Loucy (cell line): Measurements from ENCODE around the gene MGAT4C.

Experiments
- H2AFZ ChIP-seq: fragments of 200-600 bp; sonication (generic); 2 replicates; pipeline ENCODE4 v1.6.0; 2016; ENCODE audit warnings: antibody characterized with exemption, mild to moderate bottlenecking, low read length, moderate library complexity
- H3F3A ChIP-seq: fragments of 200-600 bp; 2 replicates; pipeline ENCODE4 v1.6.0; 2016; ENCODE audit warnings: antibody characterized with exemption, low read depth, mild to moderate bottlenecking
- H3K27me3 ChIP-seq: fragments of 200-600 bp; sonication (generic); 2 replicates; pipeline ENCODE4 v1.6.1; 2014; ENCODE audit warnings: low read length, mild to moderate bottlenecking; ENCODE audit not compliant: insufficient read depth, poor library complexity, severe bottlenecking
- H3K36me3 ChIP-seq: fragments of 200-600 bp; sonication (generic); 2 replicates; pipeline ENCODE4 v1.6.1; 2016; ENCODE audit warnings: low read length; ENCODE audit not compliant: insufficient read depth
- H3K4me1 ChIP-seq: fragments of 200-600 bp; sonication (generic); 2 replicates; pipeline ENCODE4 v1.5.1; 2014; ENCODE audit warnings: low read length, mild to moderate bottlenecking; ENCODE audit not compliant: insufficient read depth, poor library complexity, severe bottlenecking
- H3K4me2 ChIP-seq: fragments of 200-600 bp; sonication (generic); 2 replicates; pipeline ENCODE4 v1.6.0; 2014; ENCODE audit warnings: antibody characterized with exemption, low read length, low read depth, mild to moderate bottlenecking; ENCODE audit not compliant: poor library complexity, severe bottlenecking
- H3K4me3 ChIP-seq: fragments of 200-600 bp; sonication (generic); 2 replicates; pipeline ENCODE4 v1.5.1; 2014; ENCODE audit warnings: low read length, mild to moderate bottlenecking, mixed read lengths; ENCODE audit not compliant: poor library complexity, severe bottlenecking
- H3K79me2 ChIP-seq: fragments of 200-600 bp; sonication (generic); 2 replicates; pipeline ENCODE4 v1.6.1; 2014; ENCODE audit warnings: low read length; ENCODE audit not compliant: insufficient read depth
- H3K9ac ChIP-seq: fragments of 200-600 bp; sonication (generic); 2 replicates; pipeline ENCODE4 v1.6.0; 2014; ENCODE audit warnings: mild to moderate bottlenecking, low read depth, low read length, moderate library complexity; ENCODE audit not compliant: poor library complexity, severe bottlenecking
- H3K9me2 ChIP-seq: fragments of 200-600 bp; sonication (generic); replicated peaks from 2 replicates; pipeline ENCODE4 v1.6.1; 2016; ENCODE audit warnings: low read depth, low read length, mixed read lengths
- H3K9me3 ChIP-seq: fragments of 200-600 bp; sonication (generic); 2 replicates; pipeline ENCODE4 v1.6.1; 2014; ENCODE audit warnings: mild to moderate bottlenecking, antibody characterized with exemption, low read length, low read depth; ENCODE audit not compliant: insufficient read depth
- H4K20me1 ChIP-seq: fragments of 200-600 bp; sonication (generic); 2 replicates; pipeline ENCODE4 v1.6.0; 2014; ENCODE audit warnings: antibody characterized with exemption, low read length, mild to moderate bottlenecking; ENCODE audit not compliant: insufficient read depth, poor library complexity, severe bottlenecking
- CTCF ChIP-seq: fragments of 200-600 bp; sonication (generic); conservative IDR thresholded peaks from 2 replicates; pipeline ENCODE4 v1.5.1; 2014; ENCODE audit warnings: mild to moderate bottlenecking, antibody characterized with exemption, low read length
- EZH2phosphoT487 ChIP-seq: fragments of 200-600 bp; IDR thresholded peaks from 2 replicates; pipeline ENCODE4 v1.6.1; 2018; ENCODE audit warnings: antibody characterized with exemption, mild to moderate bottlenecking, moderate library complexity, borderline replicate concordance

Gene MGAT4C

GRCh38 chr12:86275356-86275755 lies 19.2 kb upstream of the MGAT4C start:
- Histone ChIP-seq H3K27me3 (no peaks in the 10 kb centered on the region), H3F3A (no peaks in the 10 kb centered on the region), H3K4me2 (no peak overlapping the region), H3K36me3 (no peaks in the 10 kb centered on the region), H3K79me2 (no peaks in the 10 kb centered on the region), H3K9me2 (no peaks in the 10 kb centered on the region), H3K9me3 (0 out of 2 replicates have a peak, but pooled peaks cover 2% of the 10 kb centered on the region), H3K4me1 (no peaks in the 10 kb centered on the region), H2AFZ (no peak overlapping the region), H3K4me3 (no peak overlapping the region), H4K20me1 (no peaks in the 10 kb centered on the region), H3K9ac (no peak overlapping the region)
- no peak for TF ChIP-seq EZH2phosphoT487
- TF ChIP-seq CTCF = no peak

- H2AFZ ChIP-seq = no peak overlapping the region
- no peak overlapping the region for H3K4me3 ChIP-seq
- no peaks in the 10 kb centered on the region for H3K79me2 ChIP-seq
- H3K9me2 ChIP-seq = no peaks in the 10 kb centered on the region
- no peaks in the 10 kb centered on the region for H3K4me1 ChIP-seq
- no peaks in the 10 kb centered on the region for H3K9me3 ChIP-seq
- no peak overlapping the region for H3K4me2 ChIP-seq
- no peaks in the 10 kb centered on the region for H4K20me1 ChIP-seq
- no peak overlapping the region for H3K9ac ChIP-seq
- no peaks in the 10 kb centered on the region for H3K36me3 ChIP-seq
- H3F3A ChIP-seq = no peaks in the 10 kb centered on the region
- no peaks in the 10 kb centered on the region for H3K27me3 ChIP-seq
- TF ChIP-seq EZH2phosphoT487 = no peak
- no peak for TF ChIP-seq CTCF
Observed at GRCh38 chr12:86265329-86265695, 9.1 kb upstream of the MGAT4C start.

- Histone ChIP-seq H3K4me2 (no peak overlapping the region), H2AFZ (no peak overlapping the region), H3K79me2 (no peaks in the 10 kb centered on the region)
Observed at GRCh38 chr12:86264451-86265328, 8.5 kb upstream of the MGAT4C start.

More at GRCh38 chr12:86264451-86265328, 8.5 kb upstream of the MGAT4C start:
- H4K20me1 ChIP-seq = no peaks in the 10 kb centered on the region
- no peaks in the 10 kb centered on the region for H3F3A ChIP-seq
- H3K9me3 ChIP-seq = no peaks in the 10 kb centered on the region
- no peak overlapping the region for H3K4me3 ChIP-seq
- H3K9ac ChIP-seq = no peak overlapping the region
- H3K9me2 ChIP-seq = no peaks in the 10 kb centered on the region
- H3K4me1 ChIP-seq = no peaks in the 10 kb centered on the region
- no peak for TF ChIP-seq CTCF
- H3K27me3 ChIP-seq = no peaks in the 10 kb centered on the region
- no peaks in the 10 kb centered on the region for H3K36me3 ChIP-seq
